Effector memory CD4-positive, alpha-beta T cell (primary cell): ENCODE measurements around the gene MKX.

Source experiments
- DNase-seq, 3 donors: peaks; one replicate each; pipeline ENCODE4 v3.0.0-alpha.2; 2020
- H3K27ac ChIP-seq: 2 replicates; pipeline ENCODE4 v1.7.0; 2013; ENCODE audit warnings: mild to moderate bottlenecking, low read length, moderate library complexity; ENCODE audit not compliant: insufficient read depth, poor library complexity, severe bottlenecking
- H3K27me3 ChIP-seq: replicated peaks from 2 replicates; pipeline ENCODE4 v1.7.0; 2013; ENCODE audit warnings: mild to moderate bottlenecking, low read length; ENCODE audit not compliant: insufficient read depth, control insufficient read depth, poor library complexity, severe bottlenecking
- H3K36me3 ChIP-seq: 2 replicates; pipeline ENCODE4 v1.7.0; 2013; ENCODE audit warnings: mild to moderate bottlenecking, low read length, moderate library complexity; ENCODE audit not compliant: control insufficient read depth, insufficient read depth
- H3K4me1 ChIP-seq: 2 replicates; pipeline ENCODE4 v1.7.0; 2013; ENCODE audit warnings: low read length, mild to moderate bottlenecking; ENCODE audit not compliant: control insufficient read depth, insufficient read depth, poor library complexity, severe bottlenecking
- H3K4me3 ChIP-seq: 2 replicates; pipeline ENCODE4 v1.7.0; 2013; ENCODE audit warnings: low read length, low read depth, mild to moderate bottlenecking; ENCODE audit not compliant: insufficient read depth, poor library complexity, severe bottlenecking
- H3K9me3 ChIP-seq: 2 replicates; pipeline ENCODE4 v1.7.0; 2013; ENCODE audit warnings: mild to moderate bottlenecking, low read length, moderate library complexity; ENCODE audit not compliant: control insufficient read depth

MKX gene

DNA sequence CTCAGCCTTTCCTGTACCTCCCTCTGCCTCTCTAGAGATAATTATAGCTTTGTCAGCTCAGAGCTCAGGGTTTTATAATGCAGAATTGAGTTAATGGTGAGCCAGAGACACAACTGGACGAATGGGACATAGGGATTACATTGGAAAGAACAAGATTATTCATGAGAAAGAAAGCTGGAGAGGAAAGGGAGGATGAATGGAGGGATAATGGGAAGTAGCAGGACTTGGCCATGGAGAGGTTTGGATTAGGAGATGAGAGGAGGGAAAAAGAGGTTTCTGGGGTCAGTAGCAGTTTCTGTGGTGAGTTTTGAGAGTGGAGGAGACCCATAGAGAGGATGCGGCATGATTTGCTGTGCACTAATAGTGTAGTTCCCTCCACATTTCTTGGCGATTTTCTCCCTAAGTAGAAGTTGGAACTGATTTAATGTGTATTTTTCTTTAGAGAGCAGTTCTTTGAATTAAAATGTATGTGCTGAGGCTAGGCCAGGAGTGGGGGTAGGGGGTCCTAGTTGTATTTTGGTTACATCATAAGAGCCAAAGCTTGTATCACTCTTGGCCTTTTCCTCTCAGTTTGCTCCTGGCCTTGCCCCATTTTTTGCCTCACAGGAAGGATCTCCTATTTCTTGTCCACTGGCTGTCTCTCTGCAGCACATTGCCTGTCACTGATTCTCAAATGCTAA is 107.4 kb downstream of the MKX start:
- Histone ChIP-seq H3K4me1 (no peaks in the 10 kb centered on the region), H3K4me3 (no peak overlapping the region), H3K9me3 (no peaks in the 10 kb centered on the region), H3K27me3 (no peaks in the 10 kb centered on the region), H3K36me3 (no peaks in the 10 kb centered on the region), H3K27ac (no peak overlapping the region)
- no peak for DNase-seq

DNA sequence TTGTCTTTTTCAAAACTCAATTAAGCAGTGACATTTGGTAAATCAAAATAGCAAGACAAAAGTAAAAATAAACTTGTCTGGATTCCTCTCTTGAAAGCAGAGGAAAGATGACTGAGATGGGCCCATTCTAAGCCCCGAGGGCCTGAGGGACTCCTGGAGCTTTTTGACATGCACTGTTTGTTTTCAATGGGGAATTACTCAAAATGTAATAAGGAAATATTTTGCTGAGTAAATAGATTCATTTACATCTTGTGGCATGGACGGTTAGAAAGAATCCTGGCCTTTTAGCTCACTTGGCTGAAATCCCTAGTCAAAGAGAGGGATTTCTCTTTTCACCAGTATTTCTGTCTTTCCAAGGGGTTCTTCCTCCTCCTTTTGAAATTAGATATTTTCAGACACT is 108.0 kb downstream of the MKX start:
- H3K27ac ChIP-seq: no peak overlapping the region
- no peaks in the 10 kb centered on the region for H3K36me3 ChIP-seq
- no peak overlapping the region for H3K4me3 ChIP-seq
- H3K27me3 ChIP-seq: no peaks in the 10 kb centered on the region
- H3K4me1 ChIP-seq: no peaks in the 10 kb centered on the region
- DNase-seq: no peak
- no peaks in the 10 kb centered on the region for H3K9me3 ChIP-seq

DNA sequence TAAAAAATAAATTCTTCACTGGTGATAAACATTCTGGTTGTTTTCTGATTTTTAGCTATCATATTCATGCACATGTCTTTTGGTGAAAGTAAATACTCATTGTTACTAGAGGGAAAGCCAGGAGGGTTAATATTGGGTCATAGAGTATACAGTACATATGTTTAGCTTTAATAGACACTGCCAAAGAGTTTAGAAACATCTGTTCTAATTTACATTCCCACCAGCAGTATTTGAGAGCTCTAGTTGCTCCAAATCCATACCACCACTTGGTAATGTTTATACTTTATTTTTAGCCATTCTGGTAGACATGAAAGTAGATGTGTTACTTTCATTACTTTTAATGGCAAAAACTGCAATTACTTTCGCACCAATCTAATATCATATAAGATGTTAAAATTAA is 108.8 kb downstream of the MKX start:
- no peaks in the 10 kb centered on the region for H3K9me3 ChIP-seq
- no peaks in the 10 kb centered on the region for H3K36me3 ChIP-seq
- no peaks in the 10 kb centered on the region for H3K4me1 ChIP-seq
- H3K27me3 ChIP-seq: no peaks in the 10 kb centered on the region
- H3K27ac ChIP-seq: no peak overlapping the region
- no peak overlapping the region for H3K4me3 ChIP-seq
- DNase-seq: no peak

DNA sequence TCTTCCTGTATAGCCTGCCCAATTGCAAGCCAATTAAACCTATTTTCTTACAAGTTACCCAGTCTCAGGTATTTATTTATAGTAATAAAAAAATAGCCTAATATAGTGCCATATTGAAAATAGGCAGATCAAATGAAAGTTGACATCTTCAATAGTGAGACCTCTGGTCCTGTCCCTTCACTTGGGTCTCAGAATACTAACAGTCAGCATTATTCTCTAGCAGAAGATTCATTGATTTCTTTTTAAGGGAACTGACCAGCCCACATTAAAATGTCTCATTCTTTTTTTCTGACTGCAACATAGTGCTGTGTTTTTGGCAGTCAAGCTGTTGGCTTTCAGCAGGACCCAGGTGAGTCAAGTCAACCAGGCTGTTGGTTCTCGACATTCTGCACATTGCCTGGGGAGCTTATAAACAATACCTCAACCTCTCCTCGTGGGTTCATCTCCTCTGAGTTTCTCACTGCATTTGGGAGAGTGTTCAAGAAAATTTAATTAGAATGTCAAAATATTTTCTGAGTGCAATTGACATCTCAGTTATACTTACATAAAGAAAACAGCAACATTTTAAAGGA is 109.8 kb downstream of the MKX start:
- H3K27me3 ChIP-seq: no peaks in the 10 kb centered on the region
- no peak overlapping the region for H3K27ac ChIP-seq
- no peaks in the 10 kb centered on the region for H3K4me1 ChIP-seq
- DNase-seq: no peak
- H3K4me3 ChIP-seq: no peak overlapping the region
- no peaks in the 10 kb centered on the region for H3K9me3 ChIP-seq
- no peaks in the 10 kb centered on the region for H3K36me3 ChIP-seq

DNA sequence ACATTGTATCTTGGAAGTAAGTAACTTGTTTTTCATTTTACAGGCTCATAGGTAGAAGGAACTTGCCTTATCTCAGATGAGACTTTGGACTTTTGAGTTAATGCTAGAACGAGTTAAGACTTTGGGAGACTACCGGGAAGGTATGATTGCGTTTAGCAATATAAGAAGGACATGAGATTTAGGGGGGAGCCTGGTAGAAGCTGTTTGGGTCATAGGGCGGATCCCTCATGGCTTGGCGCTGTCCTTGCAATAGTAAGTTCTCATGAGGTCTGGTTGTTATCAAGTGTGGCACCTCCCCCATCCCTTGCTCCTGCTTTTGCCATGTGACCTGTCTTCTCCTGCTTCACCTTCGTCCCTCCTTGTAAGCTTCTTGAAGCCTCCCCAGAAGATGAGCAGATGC is 110.3 kb downstream of the MKX start:
- DNase-seq: no peak
- Histone ChIP-seq H3K27ac (no peak overlapping the region), H3K36me3 (no peaks in the 10 kb centered on the region), H3K4me1 (no peaks in the 10 kb centered on the region), H3K4me3 (no peak overlapping the region), H3K9me3 (no peaks in the 10 kb centered on the region), H3K27me3 (no peaks in the 10 kb centered on the region)

DNA sequence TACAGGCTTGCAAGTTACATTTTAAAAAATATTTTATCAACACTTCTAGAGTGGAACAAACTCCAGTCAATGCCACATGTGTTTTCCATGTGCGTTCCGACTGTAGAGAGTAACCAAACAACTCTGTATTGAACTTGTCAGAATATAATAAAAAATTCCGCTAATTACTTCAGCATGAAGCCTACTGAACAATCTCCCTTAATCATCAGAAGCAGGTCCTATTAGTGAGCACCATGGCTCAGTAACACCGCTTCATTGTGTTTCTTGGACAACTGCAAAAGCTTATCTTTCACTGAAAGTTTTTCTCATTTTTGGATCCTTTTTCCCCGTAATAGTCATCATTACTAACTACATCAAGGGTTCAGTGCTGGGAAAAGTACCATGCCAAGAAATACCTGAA is 117.0 kb downstream of the MKX start:
- H3K27me3 ChIP-seq: no peaks in the 10 kb centered on the region
- no peaks in the 10 kb centered on the region for H3K4me1 ChIP-seq
- no peak overlapping the region for H3K27ac ChIP-seq
- H3K9me3 ChIP-seq: no peaks in the 10 kb centered on the region
- no peaks in the 10 kb centered on the region for H3K36me3 ChIP-seq
- no peak for DNase-seq
- no peak overlapping the region for H3K4me3 ChIP-seq

DNA sequence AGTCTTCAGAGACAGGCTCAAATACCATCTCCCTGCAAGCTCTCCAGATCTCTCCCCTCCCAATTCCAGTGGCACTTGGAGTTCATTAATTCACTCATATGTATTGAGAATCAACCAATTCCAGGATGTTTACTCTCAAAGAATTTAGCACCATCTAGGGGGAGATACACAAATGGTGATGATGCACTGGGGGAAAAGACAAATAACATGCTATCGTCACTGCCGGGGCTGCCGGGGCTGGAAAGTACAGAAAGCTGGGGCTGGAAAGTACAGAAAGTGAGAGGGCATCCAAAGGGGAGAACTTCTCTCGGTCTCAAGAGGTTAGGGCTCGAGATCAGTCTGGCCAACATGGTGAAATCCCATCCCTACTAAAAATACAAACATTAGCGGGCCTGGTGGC is 118.7 kb downstream of the MKX start:
- no peaks in the 10 kb centered on the region for H3K4me1 ChIP-seq

DNA sequence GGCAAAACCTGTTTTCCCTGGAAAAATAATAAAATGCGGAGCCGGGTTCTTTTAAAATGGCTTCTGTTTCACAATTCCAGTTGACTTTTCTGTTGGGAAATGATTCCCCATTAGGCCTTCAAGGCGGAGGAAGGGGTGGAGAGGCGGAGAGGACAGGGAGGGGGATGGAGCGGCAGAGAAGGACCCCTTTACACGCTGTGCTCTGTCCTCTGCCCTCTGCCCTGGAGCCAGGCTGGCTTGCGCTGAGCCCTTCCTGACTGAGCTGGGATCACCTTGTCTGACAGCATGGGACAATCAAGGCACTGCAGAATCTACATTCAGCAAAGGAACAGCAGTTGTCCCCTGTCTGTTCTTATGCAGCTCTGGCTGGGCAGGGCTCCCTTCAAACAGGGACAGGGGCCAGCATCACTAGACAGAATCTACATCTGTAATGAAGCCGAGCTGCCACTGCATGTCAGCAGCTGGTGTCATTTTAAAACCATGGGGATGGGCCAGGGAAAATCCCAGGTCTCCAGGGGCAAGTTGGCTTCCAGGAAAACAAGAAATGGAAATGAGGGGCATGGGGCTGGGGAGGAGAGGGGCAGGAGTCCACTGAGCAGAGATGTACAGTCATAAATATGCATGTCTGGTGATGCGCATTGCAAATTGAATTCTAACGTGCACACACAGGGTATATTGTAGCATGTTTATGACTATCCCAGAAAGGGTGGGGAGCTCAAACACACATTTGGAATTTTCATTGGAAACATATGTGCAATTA is 120.0 kb downstream of the MKX start:
- no peaks in the 10 kb centered on the region for H3K36me3 ChIP-seq
- H3K9me3 ChIP-seq: no peaks in the 10 kb centered on the region
- DNase-seq: no peak
- H3K27ac ChIP-seq: no peak overlapping the region
- H3K27me3 ChIP-seq: no peaks in the 10 kb centered on the region
- no peaks in the 10 kb centered on the region for H3K4me1 ChIP-seq
- no peak overlapping the region for H3K4me3 ChIP-seq

More for the DNA sequence above, 118.7 kb downstream of the MKX start:
- no peaks in the 10 kb centered on the region for H3K9me3 ChIP-seq
- H3K36me3 ChIP-seq: no peaks in the 10 kb centered on the region
- H3K27me3 ChIP-seq: no peaks in the 10 kb centered on the region
- H3K4me3 ChIP-seq: no peak overlapping the region
- DNase-seq: no peak
- H3K27ac ChIP-seq: no peak overlapping the region

DNA sequence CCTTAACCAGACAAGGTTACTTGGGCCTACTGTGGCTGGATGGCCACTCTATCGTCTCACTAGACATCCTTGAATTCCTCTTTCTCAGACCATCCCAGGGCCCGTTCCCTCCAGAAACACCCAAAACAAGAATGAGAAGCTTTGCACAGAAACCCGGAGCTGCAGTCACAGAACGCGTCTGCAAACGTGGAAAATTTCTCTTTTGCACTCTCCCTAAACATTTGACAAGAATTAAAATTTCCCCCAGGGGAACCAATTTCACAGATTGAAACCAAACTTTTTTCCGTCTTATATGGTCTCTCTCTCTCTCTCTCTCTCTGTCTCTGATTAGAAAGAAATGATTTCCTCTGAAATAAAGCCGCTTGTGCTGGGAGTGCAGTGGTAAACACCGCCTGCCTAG is 120.7 kb downstream of the MKX start:
- no peak for DNase-seq
- Histone ChIP-seq H3K4me3 (no peak overlapping the region), H3K27me3 (no peaks in the 10 kb centered on the region), H3K27ac (no peak overlapping the region), H3K4me1 (no peaks in the 10 kb centered on the region), H3K36me3 (no peaks in the 10 kb centered on the region), H3K9me3 (no peaks in the 10 kb centered on the region)
